ENCODE measurements around the gene COL6A3. TPM values are rescaled to one million over a fixed set of nuclear protein-coding genes. Genes with fewer than 3 reads are reported as not detected.

Gene COL6A3
- total and polyA plus RNA-seq, 2 donors = 412 to 1,173 TPM

DNA sequence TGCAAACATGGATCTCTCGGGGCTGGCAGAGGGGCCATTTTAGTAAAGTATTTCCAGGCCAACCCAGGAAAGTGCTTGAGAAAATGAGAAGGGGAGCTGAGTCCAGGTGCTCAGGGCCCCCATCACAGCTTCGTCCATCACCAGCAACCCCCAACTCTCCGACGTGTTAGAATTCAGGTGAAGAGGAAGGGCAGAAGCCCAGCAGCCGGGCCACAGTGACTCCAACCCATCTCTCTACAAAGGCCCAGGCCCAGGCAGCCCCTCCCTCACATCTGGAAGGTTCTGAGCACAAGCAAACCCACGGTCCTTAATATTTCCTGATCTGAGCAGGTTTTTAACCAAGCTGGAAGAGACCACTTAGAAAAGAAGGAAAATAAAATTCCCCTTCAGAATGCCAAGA, 34.7 kb upstream of the COL6A3 start:
- Histone ChIP-seq H3K36me3 (ENCODE audit: insufficient read depth) (no peaks in the 10 kb centered on the region), H3K4me1 (ENCODE audit: insufficient read depth) (no peaks in the 10 kb centered on the region), H3K27ac (ENCODE audit: low read depth) (no peak overlapping the region), H3K4me3 (ENCODE audit: low read depth, low read length) (no peak overlapping the region)
- DNase-seq (ENCODE audit: extremely low spot score) = no peak
- WGBS = 87% methylated on average over 6 of the region's 6 CpGs

DNA sequence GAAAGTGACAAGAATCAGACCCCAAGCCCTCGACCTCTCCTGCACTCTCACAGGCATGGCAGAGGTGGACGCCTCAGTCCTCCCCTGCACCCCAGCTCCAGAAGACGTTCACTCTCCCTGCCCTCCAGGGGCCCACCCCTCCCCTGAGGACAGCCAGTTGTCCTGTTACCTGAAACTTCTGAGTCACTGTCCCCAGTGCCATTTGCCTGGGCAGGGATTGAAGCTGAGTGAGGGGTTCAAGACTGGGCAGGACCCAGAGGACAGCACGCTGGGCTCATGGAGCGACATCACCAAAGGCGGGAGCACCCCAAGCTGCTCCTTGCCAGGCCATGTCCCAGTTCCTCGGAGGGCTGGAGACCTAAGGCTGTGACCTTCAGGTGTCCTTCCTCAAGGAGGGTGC, 34.2 kb upstream of the COL6A3 start:
- DNase-seq (ENCODE audit: extremely low spot score) = no peak
- H3K27ac ChIP-seq (ENCODE audit: low read depth) = no peak overlapping the region
- 91% methylated on average over 7 of the region's 7 CpGs for WGBS
- no peaks in the 10 kb centered on the region for H3K4me1 ChIP-seq (ENCODE audit: insufficient read depth)
- no peak overlapping the region for H3K4me3 ChIP-seq (ENCODE audit: low read depth, low read length)
- no peaks in the 10 kb centered on the region for H3K36me3 ChIP-seq (ENCODE audit: insufficient read depth)

DNA sequence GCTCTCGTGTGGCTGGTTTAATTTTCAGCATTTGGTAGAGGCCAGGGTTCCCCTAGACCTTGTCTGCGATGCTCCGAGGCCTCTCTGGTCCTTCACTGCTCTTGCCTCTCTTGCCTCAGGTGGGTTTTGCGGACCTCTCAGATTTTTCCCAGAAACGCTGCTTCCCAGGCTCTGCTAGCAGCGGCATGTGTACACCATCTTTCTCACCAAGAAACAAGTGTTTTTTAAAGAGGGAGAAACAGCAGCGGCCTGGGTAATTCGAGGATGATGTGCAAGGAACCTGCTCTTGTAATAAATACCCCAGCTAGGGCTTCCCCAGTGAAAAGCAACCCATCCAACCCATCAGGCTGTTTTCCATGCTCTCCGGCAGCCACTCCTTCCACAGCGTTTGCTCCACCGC, 33.5 kb upstream of the COL6A3 start:
- Histone ChIP-seq H3K27ac (ENCODE audit: low read depth) (no peak overlapping the region), H3K4me3 (ENCODE audit: low read depth, low read length) (no peak overlapping the region), H3K36me3 (ENCODE audit: insufficient read depth) (no peaks in the 10 kb centered on the region), H3K4me1 (ENCODE audit: insufficient read depth) (no peaks in the 10 kb centered on the region)
- 93% methylated on average over 11 of the region's 11 CpGs for WGBS
- no peak for DNase-seq (ENCODE audit: extremely low spot score)

DNA sequence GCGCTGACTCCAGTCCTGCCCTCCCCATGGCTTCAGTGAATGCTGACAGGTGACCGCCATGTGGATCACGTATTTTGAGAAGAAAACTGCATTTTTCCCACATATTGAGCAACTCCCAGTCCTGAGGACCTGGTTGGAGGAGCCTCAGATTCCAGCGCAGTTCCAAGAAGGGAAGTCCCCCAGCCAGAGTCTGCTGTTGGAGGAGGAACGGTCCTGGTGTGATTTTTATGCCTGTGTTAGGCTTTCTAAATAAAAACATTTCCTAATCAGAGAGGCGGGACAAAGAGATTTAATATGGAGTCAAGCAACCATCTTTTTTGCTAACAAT, 32.3 kb upstream of the COL6A3 start:
- Histone ChIP-seq H3K4me3 (ENCODE audit: low read depth, low read length) (no peak overlapping the region), H3K4me1 (ENCODE audit: insufficient read depth) (no peaks in the 10 kb centered on the region), H3K27ac (ENCODE audit: low read depth) (no peak overlapping the region), H3K36me3 (ENCODE audit: insufficient read depth) (no peaks in the 10 kb centered on the region)
- 71% methylated on average over 6 of the region's 6 CpGs for WGBS
- DNase-seq (ENCODE audit: extremely low spot score) = no peak

- Histone ChIP-seq H3K4me3 (ENCODE audit: low read depth, low read length) (no peak overlapping the region), H3K4me1 (ENCODE audit: insufficient read depth) (no peaks in the 10 kb centered on the region), H3K27ac (ENCODE audit: low read depth) (peak overlapping the region; percentile 52), H3K36me3 (ENCODE audit: insufficient read depth) (no peaks in the 10 kb centered on the region)
- WGBS = 91% methylated on average over 26 of the region's 26 CpGs
- DNase-seq (ENCODE audit: extremely low spot score) = no peak
Measured at GRCh38 chr2:237445611-237446337, 31.8 kb upstream of the COL6A3 start.

DNA sequence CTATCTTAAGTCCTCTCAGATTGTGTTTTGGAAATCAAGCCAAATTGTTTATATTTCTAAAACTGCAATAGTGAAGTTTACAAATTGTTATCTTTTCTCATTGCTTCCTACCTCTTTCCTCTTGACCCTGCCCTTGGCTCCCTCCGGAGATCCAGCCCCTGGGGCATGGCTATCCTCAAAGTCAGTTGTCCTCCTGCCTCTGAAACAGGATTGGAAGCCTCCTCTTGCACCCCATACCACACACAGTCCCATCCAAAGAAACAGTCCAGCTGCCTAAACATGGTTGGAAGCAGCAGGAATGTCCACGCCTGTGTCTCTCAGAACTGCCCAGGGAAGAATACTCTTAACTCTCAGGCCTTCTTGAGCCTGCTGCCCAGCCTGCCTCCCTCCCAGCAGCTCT, 30.1 kb upstream of the COL6A3 start:
- WGBS = 77% methylated on average over 2 of the region's 2 CpGs
- H3K4me3 ChIP-seq (ENCODE audit: low read depth, low read length) = no peak overlapping the region
- no peak overlapping the region for H3K27ac ChIP-seq (ENCODE audit: low read depth)

DNA sequence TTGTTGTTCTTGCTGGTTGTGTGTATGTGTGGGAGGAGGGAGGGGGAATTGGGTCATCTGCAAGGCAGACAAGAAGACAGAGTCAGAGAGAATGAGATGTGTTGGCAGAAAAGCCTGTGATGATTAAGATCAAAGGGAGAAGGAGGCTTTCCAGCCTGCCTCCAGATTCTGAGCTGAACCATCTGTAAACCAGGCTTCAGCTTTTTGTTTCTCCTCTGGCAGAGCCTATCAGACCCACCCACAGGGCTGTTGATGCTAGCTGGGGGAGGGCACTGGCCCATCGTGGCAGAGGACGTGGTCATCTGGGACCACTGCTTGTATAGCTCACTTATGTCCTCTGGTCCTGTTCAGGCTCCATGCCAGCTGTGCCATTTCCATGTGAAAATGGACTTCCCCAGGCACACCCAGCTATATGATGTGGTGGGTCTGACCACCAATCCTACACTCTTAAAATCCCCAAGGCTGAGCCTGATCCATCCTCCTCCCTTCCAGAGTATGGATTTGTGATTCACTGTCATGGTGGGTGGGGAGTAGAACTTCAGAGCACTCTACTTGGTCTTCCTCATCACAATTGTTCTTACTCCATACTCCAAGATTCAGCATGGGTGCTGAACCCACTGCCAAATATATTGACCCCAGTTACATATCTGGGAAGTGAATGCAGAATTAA, 27.8 kb upstream of the COL6A3 start:
- H3K4me3 ChIP-seq (ENCODE audit: low read depth, low read length) = no peak overlapping the region
- H3K36me3 ChIP-seq (ENCODE audit: insufficient read depth) = no peaks in the 10 kb centered on the region
- peak overlapping the region; percentile 12 for H3K27ac ChIP-seq (ENCODE audit: low read depth)
- no peaks in the 10 kb centered on the region for H3K4me1 ChIP-seq (ENCODE audit: insufficient read depth)
- no peak for DNase-seq (ENCODE audit: extremely low spot score)
- 25% methylated on average over 2 of the region's 2 CpGs for WGBS

More for the DNA sequence above, 30.1 kb upstream of the COL6A3 start:
- no peaks in the 10 kb centered on the region for H3K36me3 ChIP-seq (ENCODE audit: insufficient read depth)
- DNase-seq (ENCODE audit: extremely low spot score) = no peak
- no peaks in the 10 kb centered on the region for H3K4me1 ChIP-seq (ENCODE audit: insufficient read depth)

DNA sequence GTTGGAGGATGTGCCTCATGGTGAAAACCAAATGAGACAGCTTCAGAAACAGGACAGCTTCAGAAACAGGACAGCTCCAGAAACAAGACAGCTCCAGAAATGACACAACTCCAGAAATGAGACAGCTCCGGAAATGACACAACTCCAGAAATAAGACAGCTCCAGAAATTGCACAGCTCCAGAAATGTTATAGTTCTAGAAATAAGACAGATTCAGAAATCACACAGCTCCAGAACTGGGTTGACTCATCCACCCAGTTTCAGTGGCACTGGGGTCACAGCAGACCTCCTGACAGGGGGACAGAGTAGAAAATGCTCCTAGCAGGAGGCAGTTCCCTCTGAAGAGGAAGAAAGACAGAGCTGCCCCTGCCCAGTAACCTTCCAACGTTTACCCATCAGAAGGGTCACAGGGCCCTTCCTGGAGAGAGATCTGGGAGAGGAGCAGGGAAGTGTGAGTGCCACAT, 26.9 kb upstream of the COL6A3 start:
- 46% methylated on average over 2 of the region's 2 CpGs for WGBS
- H3K4me1 ChIP-seq (ENCODE audit: insufficient read depth) = no peaks in the 10 kb centered on the region
- no peaks in the 10 kb centered on the region for H3K36me3 ChIP-seq (ENCODE audit: insufficient read depth)
- H3K4me3 ChIP-seq (ENCODE audit: low read depth, low read length) = no peak overlapping the region
- no peak for DNase-seq (ENCODE audit: extremely low spot score)
- peak overlapping the region; percentile 48 for H3K27ac ChIP-seq (ENCODE audit: low read depth)

DNA sequence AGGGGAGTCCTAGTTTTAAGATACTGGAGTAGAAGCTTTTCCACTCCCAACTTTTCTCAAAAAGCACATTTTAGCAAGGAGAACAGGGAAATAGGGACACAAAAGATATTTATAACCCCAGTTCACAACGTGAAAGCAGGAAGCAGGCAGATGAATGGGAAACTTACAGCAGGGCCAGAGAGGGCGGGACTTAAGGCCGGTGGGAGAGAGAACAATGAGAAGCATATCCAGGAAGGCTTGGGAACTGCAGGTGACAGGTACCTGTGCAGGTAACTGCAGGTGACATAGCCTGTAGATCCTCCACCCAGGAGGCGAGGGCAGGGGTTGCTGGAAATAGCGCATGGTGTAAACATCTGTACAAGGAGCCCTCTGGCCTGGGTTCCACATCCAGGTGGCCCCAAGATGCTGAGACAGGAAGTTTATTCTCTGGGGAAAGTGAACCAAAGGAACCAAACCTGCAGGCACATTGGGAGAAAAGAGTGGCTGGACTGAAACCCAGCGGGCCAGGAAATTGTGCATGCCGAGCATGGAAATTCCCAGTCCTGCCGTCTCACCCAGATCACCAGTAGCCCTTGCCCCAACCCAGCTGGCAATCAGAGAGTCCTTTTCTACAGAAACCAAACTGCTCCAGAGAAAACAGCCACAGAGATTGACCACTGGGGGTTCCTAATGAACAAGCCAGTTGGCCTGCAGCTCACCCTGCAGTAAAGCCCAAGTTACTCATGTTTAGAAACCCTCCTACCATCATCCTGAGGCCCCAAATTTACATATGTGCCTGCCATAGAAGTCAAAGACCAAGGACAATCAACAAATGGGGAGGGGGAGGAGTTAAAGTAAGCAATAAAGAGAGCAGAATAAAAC, 24.3 kb upstream of the COL6A3 start:
- Histone ChIP-seq H3K4me1 (ENCODE audit: insufficient read depth) (no peaks in the 10 kb centered on the region), H3K4me3 (ENCODE audit: low read depth, low read length) (no peak overlapping the region), H3K27ac (ENCODE audit: low read depth) (no peak overlapping the region), H3K36me3 (ENCODE audit: insufficient read depth) (no peaks in the 10 kb centered on the region)
- no peak for DNase-seq (ENCODE audit: extremely low spot score)
- WGBS = 65% methylated on average over 8 of the region's 8 CpGs

GRCh38 chr2:237437566-237437965, 23.6 kb upstream of the COL6A3 start:
- Histone ChIP-seq H3K27ac (ENCODE audit: low read depth) (no peak overlapping the region), H3K36me3 (ENCODE audit: insufficient read depth) (no peaks in the 10 kb centered on the region), H3K4me3 (ENCODE audit: low read depth, low read length) (no peak overlapping the region), H3K4me1 (ENCODE audit: insufficient read depth) (no peaks in the 10 kb centered on the region)
- no peak for DNase-seq (ENCODE audit: extremely low spot score)
- 85% methylated on average over 5 of the region's 5 CpGs for WGBS

DNA sequence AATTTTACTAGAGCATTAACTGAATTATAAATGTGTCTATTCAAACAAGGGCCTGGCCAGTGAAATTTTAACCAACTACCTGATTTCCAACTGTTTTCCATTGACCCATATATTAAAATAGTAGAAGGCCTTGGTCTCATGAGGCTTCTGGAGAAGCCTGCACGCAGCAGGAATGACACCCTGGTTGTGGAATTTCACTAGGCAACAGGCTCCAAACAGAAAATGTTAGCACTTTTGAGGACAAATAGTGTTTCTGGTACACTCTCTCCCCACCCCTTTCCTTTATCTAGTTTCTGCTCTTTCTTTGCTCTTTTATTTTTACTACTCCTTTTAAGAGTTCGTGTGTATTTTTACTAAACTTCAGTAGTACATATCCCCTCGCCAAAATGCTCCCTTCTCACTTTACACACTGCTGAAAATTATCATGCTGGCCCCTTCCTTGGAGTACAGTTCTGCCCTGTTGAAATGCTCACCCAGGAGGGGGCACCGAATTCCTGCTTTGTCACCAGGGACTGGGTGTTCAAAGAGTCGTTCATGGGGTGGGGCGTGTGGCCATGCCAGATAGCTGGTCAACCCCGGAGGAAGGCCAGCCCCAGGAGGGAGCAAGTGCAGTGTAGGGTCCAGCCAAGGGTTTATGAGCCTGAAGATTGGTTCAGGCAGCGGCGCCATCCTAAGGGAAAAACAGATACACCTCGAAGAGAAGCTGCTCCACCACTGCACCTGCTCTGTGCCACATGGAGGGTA, 22.1 kb upstream of the COL6A3 start:
- Histone ChIP-seq H3K36me3 (ENCODE audit: insufficient read depth) (no peaks in the 10 kb centered on the region), H3K4me3 (ENCODE audit: low read depth, low read length) (no peak overlapping the region), H3K27ac (ENCODE audit: low read depth) (no peak overlapping the region), H3K4me1 (ENCODE audit: insufficient read depth) (no peaks in the 10 kb centered on the region)
- no peak for DNase-seq (ENCODE audit: extremely low spot score)
- 65% methylated on average over 10 of the region's 10 CpGs for WGBS

- WGBS = 53% methylated on average over 14 of the region's 14 CpGs
- no peak overlapping the region for H3K4me3 ChIP-seq (ENCODE audit: low read depth, low read length)
- no peak overlapping the region for H3K27ac ChIP-seq (ENCODE audit: low read depth)
- no peaks in the 10 kb centered on the region for H3K4me1 ChIP-seq (ENCODE audit: insufficient read depth)
- no peak for DNase-seq (ENCODE audit: extremely low spot score)
- no peaks in the 10 kb centered on the region for H3K36me3 ChIP-seq (ENCODE audit: insufficient read depth)
Measured at GRCh38 chr2:237434866-237435311, 20.9 kb upstream of the COL6A3 start.

- Histone ChIP-seq H3K36me3 (ENCODE audit: insufficient read depth) (no peaks in the 10 kb centered on the region), H3K4me3 (ENCODE audit: low read depth, low read length) (no peak overlapping the region), H3K4me1 (ENCODE audit: insufficient read depth) (no peaks in the 10 kb centered on the region), H3K27ac (ENCODE audit: low read depth) (no peak overlapping the region)
- no peak for DNase-seq (ENCODE audit: extremely low spot score)
- 79% methylated on average over 13 of the region's 13 CpGs for WGBS
Measured at GRCh38 chr2:237433920-237434676, 20.1 kb upstream of the COL6A3 start.

All from urinary bladder (tissue), 4 donors.